Sigmoid colon (tissue), 4 donors: ENCODE results near the gene FEZF1.

Source experiments
- EP300 ChIP-seq, 4 donors: sonication (generic); formaldehyde crosslinking; IDR thresholded peaks; one replicate each; pipeline ENCODE4 v1.6.1; 2017; ENCODE audit warnings: antibody characterized with exemption in 4 of 4
- POLR2A ChIP-seq, 2 donors: fragments of 450-650 bp; IDR thresholded peaks; one replicate each; pipeline ENCODE4 v1.6.1; 2016; ENCODE audit warnings: antibody characterized with exemption in 2 of 2, mild to moderate bottlenecking in 2 of 2, moderate library complexity in 2 of 2
- POLR2AphosphoS5 ChIP-seq, 4 donors: sonication (generic); formaldehyde crosslinking; IDR thresholded peaks; one replicate each; pipeline ENCODE4 v1.6.1; 2017; ENCODE audit warnings: antibody characterized with exemption in 4 of 4
- TF ChIP-seq, protein P1 (sequence below), 4 experiments: fragments of 450-650 bp in 3 of 4; fragments of 200-600 bp in 1 of 4; IDR thresholded peaks; one replicate each; pipeline ENCODE4 v1.5.1; 2016 to 2019; ENCODE audit warnings: antibody characterized with exemption in 4 of 4, mild to moderate bottlenecking in 3 of 4, moderate library complexity in 2 of 4

DNA sequence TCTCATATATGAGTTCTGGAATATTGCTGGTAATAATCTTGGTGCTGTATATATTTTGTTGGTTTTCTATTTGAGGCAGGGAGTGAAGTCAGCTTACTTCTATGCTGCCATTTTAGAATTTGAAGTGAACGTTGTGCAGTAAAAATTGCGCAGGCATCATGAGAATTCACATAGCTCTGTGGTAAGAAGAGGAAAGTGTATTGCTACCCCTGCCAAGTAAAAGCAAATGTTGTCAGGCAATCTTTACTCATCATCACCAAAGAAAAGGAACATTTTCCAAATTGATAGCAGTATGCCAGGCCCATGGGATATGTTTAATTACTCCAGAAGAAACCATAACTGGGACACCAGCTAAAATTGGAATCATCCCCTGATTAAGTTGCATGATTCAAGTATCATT is 13.4 kb downstream of the FEZF1 start:
- TF ChIP-seq, protein P1, sequence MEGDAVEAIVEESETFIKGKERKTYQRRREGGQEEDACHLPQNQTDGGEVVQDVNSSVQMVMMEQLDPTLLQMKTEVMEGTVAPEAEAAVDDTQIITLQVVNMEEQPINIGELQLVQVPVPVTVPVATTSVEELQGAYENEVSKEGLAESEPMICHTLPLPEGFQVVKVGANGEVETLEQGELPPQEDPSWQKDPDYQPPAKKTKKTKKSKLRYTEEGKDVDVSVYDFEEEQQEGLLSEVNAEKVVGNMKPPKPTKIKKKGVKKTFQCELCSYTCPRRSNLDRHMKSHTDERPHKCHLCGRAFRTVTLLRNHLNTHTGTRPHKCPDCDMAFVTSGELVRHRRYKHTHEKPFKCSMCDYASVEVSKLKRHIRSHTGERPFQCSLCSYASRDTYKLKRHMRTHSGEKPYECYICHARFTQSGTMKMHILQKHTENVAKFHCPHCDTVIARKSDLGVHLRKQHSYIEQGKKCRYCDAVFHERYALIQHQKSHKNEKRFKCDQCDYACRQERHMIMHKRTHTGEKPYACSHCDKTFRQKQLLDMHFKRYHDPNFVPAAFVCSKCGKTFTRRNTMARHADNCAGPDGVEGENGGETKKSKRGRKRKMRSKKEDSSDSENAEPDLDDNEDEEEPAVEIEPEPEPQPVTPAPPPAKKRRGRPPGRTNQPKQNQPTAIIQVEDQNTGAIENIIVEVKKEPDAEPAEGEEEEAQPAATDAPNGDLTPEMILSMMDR (IDR thresholded peaks at IDR 0.05), result no peak
- TF ChIP-seq POLR2A (IDR thresholded peaks at IDR 0.05) (no peak), EP300 (IDR thresholded peaks at IDR 0.05) (no peak), POLR2AphosphoS5 (IDR thresholded peaks at IDR 0.05) (no peak)
